Cerebellar cortex (tissue), 1 donor: ENCODE data around the gene PDE9A.
"Not testable (repeated sequence)": the region's sequence is repeated elsewhere in the genome, so short reads cannot be mapped to it uniquely, and the experiment has no call there.

Experiments used
- DNase-seq: peaks from one replicate; pipeline ENCODE4 v3.0.0-alpha.2; 2015; ENCODE audit warnings: low spot score

PDE9A gene

DNA sequence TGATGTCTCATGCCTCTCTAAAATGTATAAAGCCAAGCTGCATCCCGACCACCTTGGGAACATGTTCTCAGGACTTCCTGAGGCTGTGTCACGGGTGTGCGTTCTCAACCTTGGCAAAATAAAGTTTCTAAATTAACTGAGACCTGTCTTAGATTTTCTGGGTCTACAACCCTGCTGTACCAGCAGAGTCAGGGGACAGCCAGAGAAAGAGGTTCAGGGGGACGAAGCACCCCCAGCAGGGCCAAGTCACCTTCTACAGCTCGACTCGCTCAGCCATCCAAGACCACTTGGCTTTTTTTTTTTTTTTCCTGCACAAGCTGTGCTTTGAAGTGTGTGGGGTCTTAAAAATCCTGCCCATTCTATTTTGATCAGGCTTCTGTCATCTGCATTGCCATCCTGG lies 28.5 kb upstream of the PDE9A start:
- no peak for DNase-seq

DNA sequence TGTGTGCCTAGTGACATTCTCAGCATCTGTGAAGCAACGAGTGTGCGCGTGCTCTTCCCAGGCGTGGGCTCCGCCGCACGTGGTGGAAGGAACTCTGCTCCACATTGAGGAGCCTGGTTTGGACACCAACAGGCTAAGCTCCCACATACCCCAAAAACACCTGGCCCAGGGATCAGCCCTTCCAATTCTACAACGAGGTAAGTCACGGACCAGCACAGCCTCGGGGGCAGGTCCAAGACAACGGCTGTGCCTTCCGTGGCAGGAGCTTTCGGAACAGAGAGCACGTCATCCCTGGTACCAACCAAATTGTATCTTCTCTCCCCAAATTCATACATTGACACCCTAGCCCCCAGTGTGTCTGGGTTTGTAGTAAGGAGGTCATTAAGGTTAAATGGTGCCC lies 27.2 kb upstream of the PDE9A start:
- no peak for DNase-seq

GRCh38 chr21:42627527-42628289 lies 25.7 kb upstream of the PDE9A start:
- no peak for DNase-seq

DNA sequence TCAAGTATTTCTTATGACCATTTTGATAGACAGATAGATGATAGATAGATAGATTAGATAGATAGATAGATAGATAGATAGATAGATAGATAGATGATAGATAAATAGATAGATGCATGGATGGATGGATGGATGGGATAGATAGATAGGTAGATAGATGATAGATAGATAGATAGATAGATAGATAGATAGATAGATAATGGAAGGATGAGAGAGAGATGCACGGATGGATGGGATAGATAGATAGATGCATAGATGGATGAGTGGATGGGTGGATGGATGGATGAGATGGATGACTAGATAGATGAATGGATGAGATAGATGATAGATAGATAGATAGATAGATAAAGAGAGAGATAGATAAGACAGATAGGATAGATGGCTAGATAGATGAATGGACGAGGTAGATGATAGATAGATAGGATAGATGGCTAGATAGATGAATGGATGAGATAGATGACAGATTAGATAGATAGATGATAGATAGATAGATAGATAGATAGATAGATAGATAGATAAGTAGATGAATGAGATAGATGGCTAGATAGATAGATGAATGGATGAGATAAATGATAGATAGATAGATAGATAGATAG lies 24.9 kb upstream of the PDE9A start:
- not testable (repeated sequence) for DNase-seq

DNA sequence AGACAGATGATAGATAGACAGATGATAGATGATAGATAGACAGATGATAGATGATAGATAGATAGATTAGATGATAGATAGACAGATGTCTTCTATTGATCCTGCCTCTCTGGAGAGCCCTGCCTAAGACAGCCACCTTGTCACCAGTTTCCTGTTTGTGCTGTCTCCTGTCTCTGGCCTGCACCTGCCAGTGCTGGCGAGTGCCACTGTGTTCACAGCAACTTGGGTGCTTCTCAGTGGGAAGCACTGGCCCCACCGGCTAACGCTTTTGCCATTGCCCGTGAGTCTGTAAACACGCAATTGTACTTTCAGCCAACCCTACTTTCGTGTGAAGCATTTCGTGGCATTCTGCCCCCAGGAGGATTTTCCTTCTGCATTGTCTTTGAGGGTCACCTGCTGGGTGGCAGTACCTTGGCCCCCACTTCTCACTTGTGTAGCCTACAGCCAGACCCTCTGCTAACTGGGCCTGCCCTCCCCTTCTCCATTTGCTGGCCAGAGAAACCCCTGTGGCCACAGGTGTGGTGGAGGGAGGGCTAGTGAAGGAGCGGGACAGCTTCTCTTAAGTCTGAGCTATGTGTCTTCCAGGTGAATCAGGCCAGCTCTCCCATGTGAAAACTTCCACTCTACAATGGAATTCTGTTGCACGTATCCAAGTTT lies 23.4 kb upstream of the PDE9A start:
- no peak for DNase-seq

DNA sequence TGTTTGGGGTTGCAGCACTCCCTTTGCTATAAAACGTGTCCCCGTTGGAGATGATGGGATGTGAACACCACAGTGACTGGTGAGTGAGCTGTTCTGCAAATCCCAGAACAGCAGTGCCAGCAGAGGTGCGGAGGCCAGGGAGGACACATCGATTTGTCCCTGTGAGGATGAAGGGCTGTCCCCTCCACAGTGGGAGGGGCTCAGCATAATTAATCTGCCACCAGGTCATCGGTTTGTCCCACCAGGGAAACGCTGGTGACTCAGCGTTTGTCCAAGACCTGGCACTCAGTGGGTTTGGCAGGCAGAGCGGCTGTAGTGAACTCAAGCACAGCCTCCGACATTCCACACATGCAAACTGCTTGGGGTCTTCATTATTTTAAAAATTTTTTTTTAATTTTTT lies 22.8 kb upstream of the PDE9A start:
- DNase-seq = no peak

- DNase-seq = no peak
These were observed 22.3 kb upstream of the PDE9A start for GRCh38 chr21:42631142-42631541.

- DNase-seq = no peak
These were observed 21.1 kb upstream of the PDE9A start for GRCh38 chr21:42632336-42632751.

DNA sequence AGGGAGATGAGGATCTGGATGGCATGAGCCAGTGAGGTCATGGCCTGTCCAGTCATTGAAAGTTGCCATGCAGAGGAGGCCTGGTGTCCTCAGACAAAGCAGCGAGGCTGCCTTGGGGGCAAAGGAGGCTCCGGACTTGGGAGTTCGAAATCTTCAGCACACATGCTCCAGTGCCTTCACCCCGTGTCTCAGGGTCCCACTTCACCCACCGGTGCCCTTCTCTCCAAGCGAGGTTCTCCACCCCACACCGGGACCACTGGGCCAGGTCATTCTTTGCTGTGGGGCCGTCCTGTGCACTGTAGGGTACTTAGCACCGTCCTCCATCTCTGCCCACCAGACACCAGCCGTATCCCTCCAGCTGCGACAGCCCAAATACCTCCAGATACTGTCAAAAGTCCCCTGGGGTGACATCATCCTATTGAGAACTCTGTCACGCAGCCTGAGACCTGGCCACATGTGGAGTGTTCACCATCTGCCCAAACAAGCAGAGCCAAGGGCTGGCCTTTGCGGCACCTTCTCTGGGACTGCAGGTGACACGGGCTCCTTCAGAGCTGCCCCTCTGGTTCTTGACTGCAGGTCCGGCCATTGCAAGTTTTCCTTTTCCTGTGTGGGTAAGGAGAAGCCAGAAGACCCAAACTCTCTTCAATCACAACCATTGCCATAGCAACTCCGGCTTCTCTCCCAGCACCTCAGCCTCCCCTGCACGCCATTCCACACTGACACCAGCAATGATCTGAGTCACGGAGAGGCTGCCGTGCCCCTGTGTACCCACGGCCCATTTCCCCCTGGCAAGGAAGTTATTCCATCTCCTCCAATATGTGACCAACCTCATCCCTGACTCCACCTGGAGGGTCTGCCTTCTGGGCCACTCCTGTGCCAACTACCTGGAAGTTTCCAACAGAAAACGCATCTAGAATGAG lies 20.4 kb upstream of the PDE9A start:
- no peak for DNase-seq

DNA sequence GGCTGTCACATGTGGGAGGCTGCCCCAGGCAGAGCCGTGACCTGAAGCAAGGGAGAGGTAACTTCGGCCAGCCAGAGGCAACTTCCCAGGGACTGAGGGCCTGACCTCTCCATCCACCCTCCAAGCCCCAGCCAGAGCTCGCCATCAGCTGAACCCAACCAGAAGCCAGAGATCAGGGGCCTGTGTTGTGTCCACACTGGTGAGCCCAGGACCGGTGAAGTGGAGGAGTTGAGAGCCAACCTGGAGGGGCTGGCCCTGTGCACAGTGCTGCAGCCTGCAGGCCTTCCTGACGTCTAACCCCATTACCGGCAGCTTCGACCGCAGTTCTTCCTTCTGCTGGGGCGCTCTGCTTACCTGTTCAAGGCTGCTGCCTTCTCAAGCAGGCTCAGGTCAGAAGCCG lies 19.6 kb upstream of the PDE9A start:
- DNase-seq = no peak

DNA sequence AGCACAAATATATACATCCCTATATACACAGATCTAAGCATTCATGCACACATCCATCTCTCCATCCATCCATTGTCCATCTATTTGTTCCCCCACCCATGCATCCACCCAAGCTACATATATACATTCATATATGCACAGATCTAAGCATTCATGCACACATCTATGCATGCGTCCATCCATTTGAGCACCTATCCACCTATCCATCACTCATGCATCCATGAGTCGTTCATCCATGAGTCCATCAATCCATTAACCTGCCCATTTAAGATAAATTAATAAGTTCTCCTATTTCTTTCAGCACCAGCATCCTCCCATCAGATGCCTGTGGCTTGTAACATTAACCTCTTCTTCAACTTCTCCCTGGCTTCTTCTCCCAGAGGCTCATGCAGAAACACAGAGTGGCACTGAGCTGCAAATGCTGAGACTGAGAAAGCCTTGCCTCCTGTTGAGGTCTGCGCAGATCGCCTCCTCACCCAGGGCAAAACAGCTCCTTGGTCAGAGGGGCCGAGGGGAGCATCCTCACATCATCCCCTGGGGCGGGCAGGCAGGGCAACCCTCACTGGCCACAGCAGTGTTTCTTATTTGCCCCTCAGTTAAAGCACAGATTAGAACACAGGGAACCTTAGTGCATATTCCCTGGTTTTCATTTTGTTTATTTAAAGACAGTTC lies 17.4 kb upstream of the PDE9A start:
- DNase-seq = no peak

GRCh38 chr21:42636520-42637266 lies 16.7 kb upstream of the PDE9A start:
- DNase-seq = no peak

DNA sequence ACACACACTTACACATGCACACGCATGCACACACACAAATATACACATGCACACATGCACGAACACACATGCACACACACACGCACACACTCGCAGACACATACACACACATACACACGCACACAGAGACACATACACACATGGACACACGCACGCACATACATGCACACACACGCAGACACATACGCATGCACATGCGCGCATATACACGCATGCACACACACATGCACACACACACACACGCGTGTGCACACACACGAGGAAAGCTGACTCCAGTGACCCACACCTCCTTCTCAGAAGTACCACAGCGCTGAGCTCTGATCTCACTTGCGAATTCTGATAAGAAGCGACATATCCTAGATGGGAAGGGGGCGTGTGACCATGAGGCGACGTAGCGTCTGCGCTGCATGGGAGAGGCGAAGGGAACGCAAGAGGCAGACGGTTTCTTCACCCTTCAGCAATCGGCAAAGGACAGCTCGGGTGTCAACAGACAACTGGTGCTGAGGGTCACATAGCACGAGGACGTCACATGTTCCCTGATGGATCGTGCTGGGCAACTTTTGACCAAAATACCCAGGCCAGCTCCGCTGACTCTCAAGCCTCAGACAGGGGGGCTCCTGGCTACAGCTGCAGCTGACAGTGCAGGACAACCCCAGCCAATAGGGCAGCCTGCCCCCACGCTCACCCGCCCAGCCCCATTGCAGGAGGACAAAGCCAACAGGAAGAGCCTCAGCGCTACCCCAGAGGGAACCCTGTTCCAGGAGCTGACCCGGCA lies 16.0 kb upstream of the PDE9A start:
- DNase-seq = no peak

DNA sequence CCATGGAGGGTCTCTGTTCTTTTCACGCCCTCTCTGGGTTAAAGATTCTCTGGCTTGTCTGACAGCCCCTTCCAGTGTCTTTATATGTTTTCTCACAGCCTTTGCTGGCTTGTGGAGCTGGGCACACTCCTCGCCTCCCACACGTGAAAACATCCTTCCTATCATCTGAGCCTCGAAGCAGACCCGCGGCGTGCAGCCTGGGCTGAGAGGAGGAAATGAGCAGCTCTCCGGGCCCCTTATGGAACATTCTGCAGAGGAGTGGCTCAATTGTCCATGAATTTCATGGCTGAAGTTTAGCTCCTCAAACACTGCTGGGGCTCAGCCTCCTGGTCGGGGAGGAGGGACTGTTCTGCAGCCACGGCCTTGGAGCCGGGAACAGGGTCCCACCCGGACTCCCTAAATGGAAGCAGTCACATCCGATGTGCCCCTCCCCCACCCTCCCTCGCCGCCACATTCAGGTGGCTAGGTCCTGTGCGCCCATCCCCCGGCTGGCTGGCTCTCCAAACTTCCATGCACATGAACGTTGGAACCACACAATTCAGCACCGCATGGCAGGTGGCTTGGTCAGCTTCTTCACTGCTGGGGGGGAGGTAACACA lies 15.1 kb upstream of the PDE9A start:
- no peak for DNase-seq

GRCh38 chr21:42639646-42640152 lies 13.7 kb upstream of the PDE9A start:
- DNase-seq = no peak

GRCh38 chr21:42640486-42640885 lies 12.9 kb upstream of the PDE9A start:
- DNase-seq = no peak

- peak; percentile 50 for DNase-seq
These were observed 11.9 kb upstream of the PDE9A start for GRCh38 chr21:42641311-42642218.

DNA sequence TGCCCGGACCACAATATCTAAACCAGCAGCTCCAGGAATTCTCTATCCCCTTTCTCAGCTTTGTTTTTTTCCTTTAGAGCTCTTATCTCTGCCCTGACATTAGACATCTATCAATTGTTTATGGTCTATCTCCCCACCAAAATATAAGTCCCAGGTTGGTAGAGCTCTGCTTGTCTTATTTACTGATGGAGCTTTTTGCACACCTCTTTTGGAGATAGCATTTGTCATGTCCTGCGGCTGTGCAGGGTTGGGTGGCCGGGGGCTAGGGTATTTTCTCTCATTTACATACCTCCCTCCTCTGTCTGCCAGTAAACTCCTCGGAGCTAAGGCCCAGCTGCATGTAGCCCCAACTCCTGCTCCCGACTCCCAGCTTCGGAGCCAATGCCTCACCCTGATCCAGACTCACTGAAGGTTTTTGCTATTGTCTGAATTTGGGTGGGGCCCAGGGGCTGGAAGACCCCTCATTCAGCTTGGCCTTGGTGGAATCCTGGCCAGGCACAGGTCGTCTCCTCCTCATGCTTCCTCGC lies 11.1 kb upstream of the PDE9A start:
- DNase-seq = no peak
